H1 (cell line): ENCODE measurements around the gene LRRFIP1. TPM values are rescaled to one million over a fixed set of nuclear protein-coding genes. Genes with fewer than 3 reads are reported as not detected.

ENCODE experiments used
- CTCF ChIA-PET: fragments of 300-600 bp; sonication (Branson Sonifier 250); formaldehyde crosslinking; loops from one replicate; lab custom pipeline; 2021; ENCODE audit not compliant: partially characterized antibody; lab: Charles Lee
- POLR2A ChIA-PET: fragments of 300-600 bp; sonication (Branson Sonifier 250); formaldehyde crosslinking; loops from one replicate; lab custom pipeline; 2021; ENCODE audit warnings: inconsistent platforms; ENCODE audit not compliant: partially characterized antibody; lab: Charles Lee
- DNase-seq, 2 experiments: peaks; one replicate each; pipeline versions ENCODE4 v3.0.0 to v3.0.0-alpha.2; 2010 to 2022; ENCODE audit warnings: low spot score in 2 of 2, low read depth in 1 of 2, mixed read lengths in 1 of 2
- FAIRE-seq: peaks from 2 replicates; lab custom pipeline; 2011; peaks lifted over from hg19 to GRCh38; lab: Jason Lieb, UNC
- H2AFZ ChIP-seq: 2 replicates; pipeline ENCODE4 v1.8.1; 2012; ENCODE audit warnings: low read length, inconsistent platforms
- H2AK5ac ChIP-seq: 2 replicates; pipeline ENCODE4 v1.6.1; 2013; ENCODE audit warnings: low read depth, low read length
- H2BK120ac ChIP-seq: replicated peaks from 2 replicates; pipeline ENCODE3; 2013; ENCODE audit warnings: low read depth, low read length, inconsistent platforms
- H2BK12ac ChIP-seq: 2 replicates; pipeline ENCODE4 v1.6.1; 2013; ENCODE audit warnings: low read depth, low read length
- H2BK15ac ChIP-seq: 2 replicates; pipeline ENCODE4 v1.6.1; 2013; ENCODE audit warnings: low read length
- H2BK20ac ChIP-seq: 2 replicates; pipeline ENCODE4 v1.6.1; 2013; ENCODE audit warnings: low read length
- H2BK5ac ChIP-seq: 2 replicates; pipeline ENCODE4 v1.6.1; 2013; ENCODE audit warnings: low read depth, low read length
- H3K14ac ChIP-seq: 2 replicates; pipeline ENCODE4 v1.6.1; 2013; ENCODE audit warnings: inconsistent platforms; ENCODE audit not compliant: insufficient read length
- H3K18ac ChIP-seq: 2 replicates; pipeline ENCODE4 v1.6.1; 2013; ENCODE audit warnings: low read length; ENCODE audit errors: extremely low read depth
- H3K23ac ChIP-seq: 2 replicates; pipeline ENCODE4 v1.6.1; 2013; ENCODE audit warnings: inconsistent platforms; ENCODE audit not compliant: insufficient read length
- H3K23me2 ChIP-seq: 2 replicates; pipeline ENCODE4 v1.6.1; 2013; ENCODE audit warnings: low read depth, low read length
- H3K27ac ChIP-seq: 2 replicates; pipeline ENCODE4 v1.6.1; 2011; ENCODE audit warnings: low read depth, low read length, inconsistent platforms
- H3K27me3 ChIP-seq, 4 experiments: replicated peaks in 1 of 4; 1 replicate in 1 of 4; 2 replicates in 3 of 4; pipeline versions ENCODE4 v1.6.1 to v1.8.1; 2011 to 2013; ENCODE audit warnings: low read length in 3 of 4, mild to moderate bottlenecking in 3 of 4, inconsistent platforms in 2 of 4, mixed read lengths in 2 of 4, moderate library complexity in 1 of 4; ENCODE audit not compliant: control insufficient read depth in 3 of 4, insufficient read depth in 3 of 4; ENCODE audit errors: extremely low read depth in 1 of 4
- H3K36me3 ChIP-seq, 4 experiments: 2 replicates each; pipeline versions ENCODE4 v1.6.1 to v1.8.1; 2011 to 2013; ENCODE audit warnings: mild to moderate bottlenecking in 4 of 4, low read length in 3 of 4, moderate library complexity in 2 of 4, control low read depth in 1 of 4, inconsistent platforms in 1 of 4; ENCODE audit not compliant: insufficient read depth in 4 of 4, control insufficient read depth in 2 of 4
- H3K4ac ChIP-seq: replicated peaks from 2 replicates; pipeline ENCODE3; 2013; ENCODE audit warnings: low read length, low read depth, mixed read lengths, inconsistent platforms; ENCODE audit not compliant: insufficient read length
- H3K4me1 ChIP-seq, 4 experiments: replicated peaks in 1 of 4; 1 replicate in 1 of 4; 2 replicates in 3 of 4; pipeline versions ENCODE4 v1.6.1 to v1.8.1; 2011 to 2013; ENCODE audit warnings: low read length in 3 of 4, inconsistent platforms in 2 of 4, mixed read lengths in 1 of 4; ENCODE audit not compliant: insufficient read depth in 4 of 4, control insufficient read depth in 3 of 4
- H3K4me2 ChIP-seq, 2 experiments: 2 replicates each; pipeline versions ENCODE4 v1.6.1 to v1.8.1; 2011 to 2013; ENCODE audit warnings: low read depth in 2 of 2, low read length in 2 of 2, control low read depth in 1 of 2, inconsistent platforms in 1 of 2, mild to moderate bottlenecking in 1 of 2; ENCODE audit not compliant: insufficient read depth in 1 of 2
- H3K4me3 ChIP-seq, 4 experiments: fragments of 200-600, 300-600 bp in 1 of 4; sonication (generic), shearing (Covaris generic), sonication (Bioruptor Twin) in 1 of 4; 2 replicates each; pipeline versions ENCODE4 v1.5.1 to v1.8.1; 2011 to 2016; ENCODE audit warnings: low read length in 4 of 4, low read depth in 3 of 4, control low read depth in 2 of 4, inconsistent platforms in 2 of 4, mild to moderate bottlenecking in 2 of 4, mixed read lengths in 1 of 4, moderate library complexity in 1 of 4; ENCODE audit not compliant: insufficient read depth in 2 of 4; ENCODE audit errors: extremely low read depth in 1 of 4
- H3K56ac ChIP-seq: replicated peaks from 2 replicates; pipeline ENCODE3; 2013; ENCODE audit warnings: low read depth, mild to moderate bottlenecking, mixed read lengths, low read length, inconsistent platforms; ENCODE audit not compliant: insufficient read length
- H3K79me1 ChIP-seq: 2 replicates; pipeline ENCODE4 v1.6.1; 2013; ENCODE audit warnings: low read depth, low read length, control low read depth
- H3K79me2 ChIP-seq, 2 experiments: 2 replicates each; pipeline versions ENCODE4 v1.6.1 to v1.8.1; 2012 to 2013; ENCODE audit warnings: low read length in 2 of 2, mild to moderate bottlenecking in 2 of 2, inconsistent platforms in 1 of 2; ENCODE audit not compliant: insufficient read depth in 2 of 2, control insufficient read depth in 1 of 2
- H3K9ac ChIP-seq, 4 experiments: replicated peaks in 1 of 4; 1 replicate in 1 of 4; 2 replicates in 3 of 4; pipeline versions ENCODE4 v1.6.1 to v1.8.1; 2011 to 2013; ENCODE audit warnings: low read depth in 3 of 4, low read length in 3 of 4, control low read depth in 2 of 4, mild to moderate bottlenecking in 2 of 4, moderate library complexity in 2 of 4, inconsistent platforms in 1 of 4; ENCODE audit errors: extremely low read depth in 1 of 4
- H3K9me3 ChIP-seq, 2 experiments: 2 replicates each; pipeline versions ENCODE4 v1.6.1 to v1.8.1; 2012 to 2013; ENCODE audit warnings: mild to moderate bottlenecking in 2 of 2, moderate library complexity in 2 of 2, control low read depth in 1 of 2, inconsistent platforms in 1 of 2, low read depth in 1 of 2, low read length in 1 of 2, mixed read lengths in 1 of 2; ENCODE audit not compliant: insufficient read depth in 2 of 2
- H4K20me1 ChIP-seq, 2 experiments: replicated peaks in 1 of 2; 2 replicates each; pipeline versions ENCODE3 to v1.8.1; 2011 to 2013; ENCODE audit warnings: inconsistent platforms in 2 of 2, low read length in 2 of 2, mild to moderate bottlenecking in 1 of 2; ENCODE audit not compliant: insufficient read depth in 2 of 2, control insufficient read depth in 1 of 2
- H4K5ac ChIP-seq: 2 replicates; pipeline ENCODE4 v1.6.1; 2013; ENCODE audit warnings: low read length, low read depth, mixed read lengths, inconsistent platforms; ENCODE audit not compliant: insufficient read length
- H4K8ac ChIP-seq: 2 replicates; pipeline ENCODE4 v1.8.0; 2013; ENCODE audit warnings: mild to moderate bottlenecking, moderate library complexity, low read length, inconsistent platforms; ENCODE audit not compliant: insufficient read depth; ENCODE audit errors: extremely low read depth
- H4K91ac ChIP-seq: replicated peaks from 2 replicates; pipeline ENCODE3; 2013; ENCODE audit warnings: low read length, mixed read lengths, inconsistent platforms; ENCODE audit not compliant: insufficient read length
- RFX5 ChIP-seq: IDR thresholded peaks from 2 replicates; pipeline ENCODE4 v1.6.1; 2011; ENCODE audit warnings: low read depth, low read length, improper control_type of control experiment, borderline replicate concordance
- SP2 ChIP-seq: IDR thresholded peaks from 2 replicates; pipeline ENCODE4 v1.6.1; 2012; ENCODE audit warnings: mild to moderate bottlenecking, low read length, inconsistent platforms
- SRF ChIP-seq: IDR thresholded peaks from 2 replicates; pipeline ENCODE4 v1.6.1; 2011; ENCODE audit warnings: mild to moderate bottlenecking, low read depth, low read length, moderate library complexity
- SUZ12 ChIP-seq: fragments of 200-600 bp; sonication (generic); IDR thresholded peaks from 2 replicates; pipeline ENCODE4 v1.6.1; 2012; ENCODE audit warnings: mild to moderate bottlenecking, inconsistent platforms, low read length, moderate library complexity, mixed read lengths
- YY1 ChIP-seq: IDR thresholded peaks from 2 replicates; pipeline ENCODE4 v1.6.1; 2011; ENCODE audit warnings: low read depth, mild to moderate bottlenecking, low read length
- WGBS, 2 experiments: shearing (Covaris generic) in 1 of 2; methylation state at CpG; one replicate each; pipeline versions ENCODE4 v1.1.6 to v1.1.7; 2013 to 2015; ENCODE audit warnings: low lambda C conversion rate in 2 of 2, mixed read lengths in 2 of 2, inconsistent platforms in 1 of 2, low coverage in 1 of 2, missing lambda C conversion rate in 1 of 2; ENCODE audit not compliant: insufficient replicate concordance in 2 of 2, insufficient coverage in 1 of 2, insufficient read length in 1 of 2; ENCODE audit errors: extremely low coverage in 1 of 2, missing lambda C conversion rate in 1 of 2; 5-methylcytosine and 5-hydroxymethylcytosine counted together
- polyA plus RNA-seq, 7 experiments: library from polyadenylated mRNA; depleted of rRNA in 3 of 7; stranded (reverse) in 5 of 7; unstranded in 2 of 7; fragments of >200 nt in 5 of 7; fragments of 200-250 nt in 2 of 7; gene quantifications; 1 replicate in 5 of 7; 2 replicates in 1 of 7; 4 replicates in 1 of 7; pipeline versions ENCODE4 v1.2.1 to v1.2.3, GENCODE V29; 2011 to 2013; ENCODE audit warnings: missing spikeins in 2 of 7, mixed read lengths in 2 of 7
- total RNA-seq: library from RNA; stranded (reverse); fragmentation: NEBNext Ultra II Directional; extraction: Animal tissue kit (Norgen Biotek cat#: 25700); gene quantifications from 2 replicates; pipeline ENCODE4 v1.2.1, GENCODE V29; 2021

LRRFIP1 gene
- total and polyA plus RNA-seq, 2 of the 8 experiments (the other 6 are each of a cell fraction or from before 2014, with no cell fraction given) = 12.1 to 75.8 TPM

GRCh38 chr2:237737196-237737865 is 109.9 kb downstream of the LRRFIP1 start:
- no peak overlapping the region for H2AK5ac ChIP-seq
- peaks cover 13 to 22% (median 17%) of the 10 kb centered on the region in 4 experiments for H3K4me1 ChIP-seq
- no peak overlapping the region for H3K4me3 ChIP-seq
- CTCF ChIA-PET = interaction anchor here (0.6 to 10.1 kb wide), 5 partner anchors 8 to 166 kb away, joined by 3 to 73 read pairs (median 3); no protein-coding TSS in a partner anchor
- H3K9ac ChIP-seq = no peak overlapping the region
- H3K56ac ChIP-seq = no peak overlapping the region
- no peak overlapping the region for H3K27ac ChIP-seq
- H3K23ac ChIP-seq = no peak overlapping the region
- peaks cover 15% of the 10 kb centered on the region for H3K79me1 ChIP-seq
- peaks cover 7 to 11% of the 10 kb centered on the region in 2 experiments for H4K20me1 ChIP-seq
- H3K4me2 ChIP-seq = no peak overlapping the region
- H4K5ac ChIP-seq = no peak overlapping the region
- H3K4ac ChIP-seq = no peak overlapping the region
- H4K91ac ChIP-seq = no peak overlapping the region
- H2BK20ac ChIP-seq = no peak overlapping the region
- no peak overlapping the region for H2AFZ ChIP-seq
- no peak overlapping the region for H2BK12ac ChIP-seq
- DNase-seq (no peak), FAIRE-seq (no peak)
- POLR2A ChIA-PET = no interaction called here
- H3K14ac ChIP-seq = no peak overlapping the region
- H3K18ac ChIP-seq = no peak overlapping the region
- no peaks in the 10 kb centered on the region for H3K9me3 ChIP-seq
- no peak overlapping the region for H2BK5ac ChIP-seq
- H2BK120ac ChIP-seq = no peak overlapping the region
- H3K36me3 ChIP-seq = no peaks in the 10 kb centered on the region; a peak in 2 of 8 replicates
- no peaks in the 10 kb centered on the region for H3K27me3 ChIP-seq
- H4K8ac ChIP-seq = no peak overlapping the region
- WGBS, 2 experiments = 92% methylated on average over 9 of the region's 9 CpGs; no CpG with 5 or more reads in 1 of the 2 experiments
- H3K79me2 ChIP-seq = peaks cover 0 to 37% of the 10 kb centered on the region in 2 experiments; a peak in 2 of 4 replicates
- no peak overlapping the region for H2BK15ac ChIP-seq
- no peak for TF ChIP-seq SUZ12
- TF ChIP-seq YY1 = no peak
- no peak for TF ChIP-seq RFX5
- TF ChIP-seq SP2 = no peak
- TF ChIP-seq SRF = no peak
- no peaks in the 10 kb centered on the region for H3K23me2 ChIP-seq
